HepG2 (cell line): ENCODE measurements around the gene PLCB1. TPM values are rescaled to one million over a fixed set of nuclear protein-coding genes. Genes with fewer than 3 reads are reported as not detected.
A peak's percentile ranks its signal among the peaks of the same experiment; 100 is the strongest.

Experiments
- AKNA ChIP-seq: sonication (generic); formaldehyde crosslinking; IDR thresholded peaks from 2 replicates; pipeline ENCODE4 v1.4.0; 2020; ENCODE audit warnings: missing genetic modification reagents, borderline replicate concordance
- ARID3A ChIP-seq: IDR thresholded peaks from 2 replicates; pipeline ENCODE4 v1.6.1; 2012; ENCODE audit warnings: low read depth, low read length, improper control_type of control experiment
- CEBPB ChIP-seq: IDR thresholded peaks from 2 replicates; pipeline ENCODE4 v1.6.1; 2011; ENCODE audit warnings: low read depth, low read length, improper control_type of control experiment, borderline replicate concordance
- FOXA3 ChIP-seq: IDR thresholded peaks from 2 replicates; pipeline ENCODE4 v1.6.1; 2016; ENCODE audit warnings: missing genetic modification reagents, missing compliant biosample characterization
- GMEB2 ChIP-seq: IDR thresholded peaks from 2 replicates; pipeline ENCODE4 v1.6.1; 2016; ENCODE audit warnings: missing biosample characterization, missing genetic modification reagents, low read depth
- HNF4A ChIP-seq: sonication (generic); formaldehyde crosslinking; IDR thresholded peaks from 2 replicates; pipeline ENCODE4 v1.4.0; 2020; ENCODE audit warnings: missing genetic modification reagents
- IRF1 ChIP-seq: sonication (generic); formaldehyde crosslinking; IDR thresholded peaks from 2 replicates; pipeline ENCODE4 v1.4.0; 2020; ENCODE audit warnings: low read depth, mild to moderate bottlenecking, missing genetic modification reagents
- IRF2 ChIP-seq: IDR thresholded peaks from 2 replicates; pipeline ENCODE4 v1.6.1; 2018; ENCODE audit warnings: missing genetic modification reagents, missing compliant biosample characterization
- MEIS1 ChIP-seq: sonication (generic); formaldehyde crosslinking; IDR thresholded peaks from 2 replicates; pipeline ENCODE4 v1.9.0; 2021; ENCODE audit warnings: mild to moderate bottlenecking, missing genetic modification reagents, moderate library complexity, borderline replicate concordance
- PCBP1 ChIP-seq: fragments of 200-400 bp; formaldehyde crosslinking; IDR thresholded peaks from 2 replicates; pipeline ENCODE4 v1.6.1; 2017; ENCODE audit warnings: mild to moderate bottlenecking, low read depth, low read length, borderline replicate concordance
- PRDM4 ChIP-seq: sonication (generic); formaldehyde crosslinking; IDR thresholded peaks from 2 replicates; pipeline ENCODE4 v1.9.0; 2021; ENCODE audit warnings: missing genetic modification reagents, borderline replicate concordance
- SAP130 ChIP-seq: IDR thresholded peaks from 2 replicates; pipeline ENCODE4 v1.6.1; 2016; ENCODE audit warnings: low read depth
- SMAD9 ChIP-seq: sonication (generic); formaldehyde crosslinking; IDR thresholded peaks from 2 replicates; pipeline ENCODE4 v1.5.1; 2020; ENCODE audit warnings: mild to moderate bottlenecking, missing genetic modification reagents
- ZBTB7B ChIP-seq: sonication (generic); formaldehyde crosslinking; IDR thresholded peaks from 2 replicates; pipeline ENCODE4 v1.4.0; 2020; ENCODE audit warnings: missing genetic modification reagents
- ZFAT ChIP-seq: sonication (generic); formaldehyde crosslinking; conservative IDR thresholded peaks from 2 replicates; pipeline ENCODE4 v1.8.1; 2023; ENCODE audit warnings: missing genetic modification reagents, inconsistent platforms
- ZFP62 ChIP-seq: sonication (generic); formaldehyde crosslinking; IDR thresholded peaks from 2 replicates; pipeline ENCODE4 v1.4.0; 2020; ENCODE audit warnings: missing genetic modification reagents
- ZNF343 ChIP-seq: sonication (generic); formaldehyde crosslinking; IDR thresholded peaks from 2 replicates; pipeline ENCODE4 v1.4.0; 2020; ENCODE audit warnings: mild to moderate bottlenecking, missing genetic modification reagents
- ZNF598 ChIP-seq: sonication (generic); formaldehyde crosslinking; IDR thresholded peaks from 2 replicates; pipeline ENCODE4 v1.5.1; 2020; ENCODE audit warnings: mild to moderate bottlenecking, missing genetic modification reagents, borderline replicate concordance
- ZSCAN21 ChIP-seq: sonication (generic); formaldehyde crosslinking; IDR thresholded peaks from 2 replicates; pipeline ENCODE4 v1.8.0; 2022; ENCODE audit warnings: mild to moderate bottlenecking, missing genetic modification reagents, moderate library complexity, borderline replicate concordance
- polyA plus RNA-seq, 8 experiments: library from polyadenylated mRNA; depleted of rRNA in 3 of 8; stranded (reverse) in 7 of 8; unstranded in 1 of 8; fragments of >200 nt; fragmentation: Illumina TruSeq in 4 of 8; extraction: Trizol in 4 of 8; gene quantifications; 2 replicates each; pipeline versions ENCODE4 v1.2.1 to v1.2.3, GENCODE V29; 2011 to 2016; ENCODE audit warnings: low read depth in 4 of 8, missing spikeins in 1 of 8, mixed read lengths in 1 of 8; ENCODE audit not compliant: insufficient read depth in 1 of 8
- total RNA-seq, 5 experiments: library from RNA; depleted of rRNA; stranded (reverse); fragments of >200 nt; fragmentation: Illumina TruSeq; extraction: Trizol; gene quantifications; 2 replicates each; pipeline ENCODE4 v1.2.3, GENCODE V29; 2016; ENCODE audit warnings: low read depth in 1 of 5

Gene PLCB1
- total and polyA plus RNA-seq, 2 of the 13 experiments (the other 11 are each of a cell fraction or from before 2014, with no cell fraction given), result 42.4 to 55.9 TPM

GRCh38 chr20:8244637-8245036 is 112.6 kb downstream of the PLCB1 start (continued):
- TF ChIP-seq CEBPB (peak; percentile 94; the same call in 1 of the 2 replicates), AKNA (no peak), SMAD9 (CRISPR knock-in tag) (no peak), ZFP62 (CRISPR knock-in tag) (no peak), ARID3A (no peak), ZBTB7B (no peak), ZFAT (CRISPR knock-in tag) (no peak), PCBP1 (no peak), HNF4A (CRISPR knock-in tag) (no peak), PRDM4 (no peak), IRF2 (0 out of 2 replicates have a peak, but pooled peaks have one; percentile 39), SAP130 (CRISPR knock-in tag) (peak; percentile 23; the same call in 1 of the 2 replicates), ZSCAN21 (CRISPR knock-in tag) (no peak), FOXA3 (0 out of 2 replicates have a peak, but pooled peaks have one; percentile 4), IRF1 (CRISPR knock-in tag) (no peak), GMEB2 (no peak), ZNF598 (no peak), ZNF343 (no peak), MEIS1 (CRISPR knock-in tag) (no peak)
